ENCODE results near the gene CDCA8. TPM values are rescaled to one million over a fixed set of nuclear protein-coding genes. Genes with fewer than 3 reads are reported as not detected.

The CDCA8 gene
- total and polyA plus RNA-seq, 2 of the 13 experiments (the other 11 are each of a cell fraction or from before 2014, with no cell fraction given) = 24.1 to 38.6 TPM

- no peak for TF ChIP-seq HOMEZ (CRISPR knock-in tag; IDR thresholded peaks at IDR 0.05; ENCODE audit: low read depth)
- peak; percentile 55; the same call in 1 of the 2 replicates for TF ChIP-seq ZNF607 (CRISPR knock-in tag; IDR thresholded peaks at IDR 0.05; ENCODE audit: borderline replicate concordance)
- peak; percentile 74; the same call in 1 of the 2 replicates for TF ChIP-seq ZNF503 (CRISPR knock-in tag; IDR thresholded peaks at IDR 0.05)
- TF ChIP-seq TBL1XR1 (IDR thresholded peaks at IDR 0.05; ENCODE audit: borderline replicate concordance, low read length, partially characterized antibody) = peak; percentile 65
- TF ChIP-seq PATZ1 (CRISPR knock-in tag; IDR thresholded peaks at IDR 0.05) = peak; percentile 53; the same call in 1 of the 2 replicates
- TF ChIP-seq YEATS2 (CRISPR knock-in tag; IDR thresholded peaks at IDR 0.05; ENCODE audit: borderline replicate concordance) = peak; percentile 56; the same call in 1 of the 2 replicates
- 0 out of 2 replicates have a peak, but pooled peaks have one; percentile 49 for TF ChIP-seq CENPT (CRISPR knock-in tag; IDR thresholded peaks at IDR 0.05; ENCODE audit: low read depth)
- peak; percentile 65 for TF ChIP-seq THRA (CRISPR knock-in tag; IDR thresholded peaks at IDR 0.05; ENCODE audit: borderline replicate concordance)
- TF ChIP-seq RAD21 (CRISPR knock-in tag; IDR thresholded peaks at IDR 0.05) = 0 out of 2 replicates have a peak, but pooled peaks have one; percentile 25
- TF ChIP-seq ARID2 (CRISPR knock-in tag; IDR thresholded peaks at IDR 0.05; ENCODE audit: borderline replicate concordance) = no peak
- 0 out of 2 replicates have a peak, but pooled peaks have one; percentile 9 for TF ChIP-seq DR1 (CRISPR knock-in tag; IDR thresholded peaks at IDR 0.05)
- TF ChIP-seq MXD3 (CRISPR knock-in tag; IDR thresholded peaks at IDR 0.05) = peak; percentile 22; the same call in 1 of the 2 replicates
- TF ChIP-seq ZNF496 (CRISPR knock-in tag; IDR thresholded peaks at IDR 0.05; ENCODE audit: insufficient replicate concordance) = no peak
- peak; percentile 87; the same call in 1 of the 2 replicates for TF ChIP-seq CREB3 (CRISPR knock-in tag; IDR thresholded peaks at IDR 0.05)
- peak; percentile 51; the same call in 1 of the 2 replicates for TF ChIP-seq HOXA5 (CRISPR knock-in tag; IDR thresholded peaks at IDR 0.05)
- peak; percentile 63 for TF ChIP-seq YY1 (IDR thresholded peaks at IDR 0.05; ENCODE audit: insufficient read depth, insufficient replicate concordance, low read depth, low read length)
- no peak for TF ChIP-seq TRAFD1 (CRISPR knock-in tag; IDR thresholded peaks at IDR 0.05; ENCODE audit: borderline replicate concordance)
These were observed at the start of gene CDCA8 (continued) for GRCh38 chr1:37692078-37692833.

Data from HepG2 (cell line).